GM21717 (cell line): ENCODE measurements around the gene STK32C.

Source experiments
- ATAC-seq: cut with Tn5 transposase; IDR thresholded peaks from one replicate; pipeline ENCODE4 v1.9.1; 2021; ENCODE audit warnings: mild to moderate bottlenecking, moderate library complexity; ENCODE audit not compliant: unreplicated experiment

STK32C gene

GRCh38 chr10:132202070-132202970 is 105.4 kb downstream of the STK32C start:
- no peak for ATAC-seq

GRCh38 chr10:132201111-132201969 is 106.4 kb downstream of the STK32C start:
- ATAC-seq = no peak

GRCh38 chr10:132200344-132201110 is 107.2 kb downstream of the STK32C start:
- ATAC-seq = no peak

GRCh38 chr10:132199854-132200311 is 107.9 kb downstream of the STK32C start:
- ATAC-seq = no peak

DNA sequence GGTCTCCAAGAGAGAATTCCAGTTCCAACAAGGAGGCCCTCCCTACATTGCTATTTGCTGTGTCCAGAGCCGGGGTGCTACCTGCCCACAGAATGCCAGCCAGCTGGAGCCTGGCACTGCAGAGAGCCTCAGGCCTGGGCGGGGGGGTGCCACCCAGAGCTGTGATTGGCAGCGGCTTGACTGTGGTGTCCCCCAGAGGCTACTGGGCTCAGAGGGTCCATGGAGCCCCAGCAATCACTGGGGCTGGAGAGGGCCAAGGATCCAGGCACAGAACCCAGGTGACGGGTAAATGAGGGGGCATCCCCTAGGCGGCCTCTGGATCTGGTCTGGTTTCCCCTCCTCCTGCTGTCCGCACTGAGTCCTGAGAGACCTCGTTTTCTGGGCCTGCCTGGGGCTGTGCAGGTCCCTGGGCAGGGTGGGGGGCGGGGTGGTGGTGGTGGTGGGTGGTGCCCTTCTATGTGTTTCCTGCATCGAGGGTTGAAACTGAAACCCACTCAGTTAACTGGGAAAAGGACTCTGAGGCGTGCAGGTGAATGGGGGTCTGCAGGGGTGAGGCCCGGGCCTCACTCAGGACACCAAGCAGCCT is 108.4 kb downstream of the STK32C start:
- no peak for ATAC-seq

DNA sequence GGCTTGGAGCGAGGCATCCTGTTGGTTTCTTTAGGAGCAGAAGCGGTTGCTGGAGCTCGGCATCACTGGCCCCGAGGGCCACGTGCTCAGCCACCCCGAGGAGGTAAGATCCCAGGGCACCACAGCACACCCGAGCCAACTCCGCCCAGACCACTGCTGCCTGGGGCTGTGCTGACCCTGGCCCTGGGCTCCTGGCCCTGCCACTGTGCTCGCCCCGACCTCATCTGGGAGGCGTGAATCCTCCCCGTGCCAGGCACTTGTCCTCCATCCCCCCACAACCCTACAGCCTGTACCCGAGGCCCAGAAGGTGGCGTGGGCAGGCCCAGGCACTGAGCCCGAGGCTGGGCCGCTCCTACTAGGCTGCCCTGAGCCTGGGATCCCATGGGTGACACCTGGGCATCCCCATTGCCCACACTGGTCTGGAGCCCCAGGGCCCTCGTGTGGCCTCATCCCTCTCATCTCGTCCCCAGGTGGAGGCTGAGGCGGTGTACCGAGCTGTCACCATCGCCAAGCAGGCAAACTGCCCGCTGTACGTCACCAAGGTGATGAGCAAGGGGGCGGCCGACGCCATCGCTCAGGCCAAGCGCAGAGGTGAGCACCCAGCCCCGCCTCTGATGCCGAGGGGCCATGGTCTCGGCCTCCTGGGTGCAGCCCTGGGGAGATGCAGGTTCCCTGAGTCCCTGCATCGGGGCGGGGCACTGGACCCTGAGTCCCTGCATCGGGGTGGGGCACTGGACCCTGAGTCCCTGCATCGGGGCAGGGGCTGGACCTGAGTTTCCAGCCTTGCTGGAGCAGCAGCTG is 109.2 kb downstream of the STK32C start:
- ATAC-seq = no peak

- ATAC-seq = no peak
Measured at GRCh38 chr10:132198068-132198370, 109.7 kb downstream of the STK32C start.

DNA sequence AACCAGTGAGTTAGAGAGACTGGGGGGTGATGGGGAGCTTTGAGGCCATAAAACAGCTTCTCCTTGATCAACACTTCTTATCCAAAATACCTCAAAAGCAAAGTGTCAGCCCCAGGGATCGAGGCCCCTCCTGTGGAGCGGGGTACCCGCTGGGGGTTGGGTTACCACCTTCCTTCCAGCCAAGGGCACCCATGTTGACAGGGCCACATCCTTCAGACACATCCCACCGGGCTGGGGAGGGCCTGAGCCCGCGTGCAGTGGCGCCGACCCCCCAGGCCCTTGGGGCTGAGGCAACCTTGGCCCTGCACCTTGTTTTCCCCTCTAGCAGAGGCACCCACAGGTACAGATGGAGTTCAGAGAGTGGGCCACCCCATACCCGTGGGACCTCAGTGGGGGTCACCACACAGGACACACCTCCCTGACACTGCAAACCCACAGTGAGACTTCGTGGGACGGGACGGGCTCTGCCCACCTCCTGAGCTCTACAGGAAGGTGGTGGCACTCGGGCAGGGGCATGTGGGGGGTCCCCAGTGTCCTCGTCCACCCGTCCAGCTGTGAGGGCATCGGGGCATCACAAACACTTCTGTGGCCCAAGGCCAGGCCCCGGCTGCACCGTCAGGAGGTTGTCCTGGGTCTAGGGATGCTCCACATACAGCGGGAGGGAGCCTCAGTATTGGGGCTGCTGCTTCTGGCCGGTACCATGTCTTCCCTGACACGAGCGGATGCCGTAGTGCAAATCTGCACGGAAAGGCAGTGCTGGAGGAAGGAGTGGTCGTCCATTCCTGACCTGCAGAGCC is 110.3 kb downstream of the STK32C start:
- no peak for ATAC-seq

- ATAC-seq = no peak
Measured at GRCh38 chr10:132196178-132197113, 111.3 kb downstream of the STK32C start.

DNA sequence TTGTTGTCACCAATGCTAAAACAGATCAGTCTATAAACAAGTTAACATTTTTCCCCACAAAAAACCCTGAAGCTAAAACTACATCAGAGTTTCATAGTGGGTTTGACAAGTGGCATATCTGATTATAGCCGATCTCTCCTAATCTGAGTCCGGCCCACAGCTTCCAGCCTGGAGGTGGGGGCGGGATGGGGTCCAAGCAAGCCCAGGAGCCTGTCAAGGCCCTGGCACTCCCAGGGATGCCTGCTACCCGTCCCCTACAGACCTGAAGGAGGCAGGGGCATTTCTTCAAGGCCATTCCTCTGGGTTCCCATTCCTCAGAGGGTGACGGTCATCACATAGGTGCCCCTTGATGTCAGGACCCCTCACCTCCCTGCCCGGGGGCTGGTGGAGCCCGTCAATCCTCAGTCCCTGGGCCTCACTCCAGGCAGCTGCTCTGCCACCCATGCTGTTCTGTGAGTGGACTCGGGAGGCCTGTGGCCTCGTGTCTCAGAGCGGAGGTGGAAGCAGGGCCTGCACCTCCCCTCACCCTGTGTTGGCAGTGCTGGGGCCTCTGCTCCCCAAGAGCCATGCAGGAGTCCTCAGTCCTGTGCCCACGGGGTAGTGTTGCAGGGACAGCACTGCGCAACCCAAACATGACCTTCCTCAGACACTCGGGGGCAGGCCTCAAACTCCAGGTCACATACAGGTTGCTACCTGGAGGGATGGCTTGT is 112.2 kb downstream of the STK32C start:
- ATAC-seq = no peak

DNA sequence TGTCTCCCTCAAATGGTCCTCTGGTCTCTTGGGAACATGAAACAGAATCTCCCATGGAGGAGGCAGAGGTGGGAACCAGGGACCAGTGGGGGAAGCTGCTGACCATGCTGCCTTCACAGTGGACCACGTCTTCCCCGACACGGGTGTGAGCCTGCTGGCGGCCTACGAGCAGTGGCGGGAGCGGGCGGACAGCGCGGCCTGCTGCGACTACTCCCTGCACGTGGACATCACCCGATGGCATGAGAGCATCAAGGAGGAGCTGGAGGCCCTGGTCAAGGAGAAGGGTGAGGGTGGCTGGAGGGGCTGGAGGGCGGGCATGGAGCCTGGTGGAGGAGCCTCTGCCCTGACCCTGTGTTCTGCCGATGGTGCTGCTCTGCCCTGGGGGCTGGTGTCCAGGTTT is 113.0 kb downstream of the STK32C start:
- no peak for ATAC-seq

DNA sequence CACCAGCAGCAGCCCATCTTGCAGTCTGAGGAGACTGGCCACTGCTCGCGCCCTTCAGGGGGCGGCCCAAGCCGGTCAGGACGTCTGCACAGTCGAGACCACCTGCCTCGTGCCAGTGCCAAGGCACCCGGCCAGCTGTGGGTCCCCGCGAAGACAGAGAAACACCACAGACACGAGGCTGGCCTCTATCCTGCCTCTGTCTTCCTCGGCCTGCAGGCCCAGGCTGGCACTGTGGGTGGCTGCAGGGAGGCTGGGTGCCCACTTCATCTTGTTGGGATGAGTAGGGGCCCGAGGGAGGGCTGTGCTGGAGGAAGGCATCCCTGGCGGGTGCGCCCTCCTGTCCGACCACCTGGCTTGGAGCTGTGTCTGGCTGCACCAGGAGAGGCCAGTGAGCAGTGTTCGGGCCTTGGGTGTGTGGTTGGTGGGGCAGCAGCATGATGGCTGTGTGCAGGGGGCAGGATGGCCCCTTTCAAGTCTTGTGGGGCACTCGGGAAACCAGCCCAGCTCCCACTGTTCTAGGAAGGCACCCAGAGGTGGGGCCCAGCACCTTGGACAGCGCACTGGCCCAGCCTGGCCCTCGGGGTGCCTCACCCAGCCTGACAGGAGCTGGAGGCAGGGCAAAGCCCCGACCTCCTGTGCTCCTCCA is 113.7 kb downstream of the STK32C start:
- ATAC-seq = no peak

DNA sequence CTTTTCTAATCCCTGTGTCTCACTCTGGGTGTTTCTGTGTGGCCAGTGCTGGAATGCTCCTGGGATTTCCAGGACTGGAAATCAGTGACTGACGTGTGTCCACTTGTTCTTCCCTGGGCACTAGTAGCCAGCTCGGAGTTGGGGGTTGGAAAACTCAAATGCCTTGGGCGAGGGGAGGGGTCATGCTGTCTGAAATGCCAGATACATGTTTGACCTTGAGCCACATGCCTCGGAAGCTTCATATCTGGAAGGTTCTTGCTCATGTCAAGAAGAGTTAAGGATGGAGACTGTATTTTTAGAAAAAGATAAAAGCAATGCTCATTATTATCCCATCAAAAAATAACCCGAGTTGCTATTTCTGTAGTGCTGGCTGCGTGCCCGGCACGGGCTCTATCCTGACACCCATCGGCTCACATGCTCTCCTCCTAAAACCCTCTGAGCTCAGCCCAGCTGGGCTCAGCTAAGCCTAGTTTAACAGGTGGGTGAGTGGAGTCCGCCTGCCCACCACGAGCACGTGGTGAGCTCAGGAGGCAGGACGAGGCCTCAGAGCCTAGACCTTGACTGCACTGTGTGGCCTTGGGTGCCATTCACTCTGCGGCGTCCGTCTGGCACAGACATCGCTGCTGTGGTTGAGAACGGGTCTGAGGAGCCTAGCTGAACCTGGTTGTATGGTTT is 114.6 kb downstream of the STK32C start:
- ATAC-seq = no peak

GRCh38 chr10:132192076-132192975 is 115.4 kb downstream of the STK32C start:
- no peak for ATAC-seq

DNA sequence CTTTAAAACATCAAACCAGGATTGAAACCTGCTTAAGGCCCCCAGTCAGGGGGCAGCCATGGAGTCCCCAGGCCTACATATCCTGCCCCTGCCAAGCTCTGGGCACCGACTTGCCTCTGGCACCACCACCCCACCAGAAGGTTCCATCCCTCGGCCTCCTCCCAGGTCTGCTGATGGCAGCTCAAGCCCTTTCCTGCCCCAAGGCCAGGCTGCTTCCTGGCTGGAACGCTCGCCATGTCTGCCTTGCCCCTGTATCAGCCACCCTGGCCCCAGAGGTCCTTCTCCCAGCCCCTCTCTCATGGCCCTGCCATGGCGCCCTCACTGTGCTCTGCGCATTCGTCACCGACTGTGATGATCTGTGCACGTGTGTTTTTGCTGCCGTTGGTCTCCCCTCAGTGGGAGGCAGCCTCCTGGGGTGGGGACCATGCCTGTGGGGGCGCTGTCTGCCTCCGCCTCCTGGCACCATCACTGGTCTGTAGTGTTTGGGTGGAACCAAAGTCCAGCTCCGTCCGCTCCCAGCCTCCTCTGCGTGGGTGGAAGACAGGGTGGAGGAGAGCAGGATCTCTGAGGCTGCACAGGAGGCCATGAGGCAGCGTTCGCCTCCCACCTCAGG is 117.8 kb downstream of the STK32C start:
- ATAC-seq = no peak
